ENCODE measurements around the gene GMIP.

The GMIP gene

DNA sequence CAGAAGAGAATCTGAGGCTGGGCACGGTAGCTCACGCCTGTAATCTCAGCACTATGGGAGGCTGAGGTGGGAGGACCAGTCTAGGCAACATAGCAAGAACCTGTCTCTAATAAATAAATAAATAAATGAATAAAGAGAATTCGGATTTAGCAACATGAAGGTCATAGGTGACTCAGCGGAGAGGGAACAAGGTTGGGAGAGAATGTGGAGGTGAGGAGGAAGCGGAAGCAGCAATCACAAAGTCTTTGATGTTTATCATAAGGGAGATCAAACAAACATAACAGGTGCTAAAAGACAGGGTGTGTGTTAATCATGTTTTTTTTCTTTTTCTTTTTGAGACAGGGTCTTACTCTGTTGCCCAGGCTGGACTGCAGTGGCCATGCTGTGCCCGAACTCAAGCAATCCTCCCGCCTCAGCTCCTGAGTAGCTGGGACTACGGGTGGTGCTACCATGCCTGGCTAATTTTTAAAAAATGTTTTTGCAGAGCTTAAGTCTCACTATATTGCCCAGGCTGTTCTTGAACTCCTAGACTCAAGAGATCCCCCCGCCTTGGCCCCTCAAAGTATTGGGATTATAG is 41.2 kb downstream of the GMIP start:
- no peak overlapping the region for H3K4me3 ChIP-seq (ENCODE audit: low read depth, low read length)
- TF ChIP-seq, protein P1, sequence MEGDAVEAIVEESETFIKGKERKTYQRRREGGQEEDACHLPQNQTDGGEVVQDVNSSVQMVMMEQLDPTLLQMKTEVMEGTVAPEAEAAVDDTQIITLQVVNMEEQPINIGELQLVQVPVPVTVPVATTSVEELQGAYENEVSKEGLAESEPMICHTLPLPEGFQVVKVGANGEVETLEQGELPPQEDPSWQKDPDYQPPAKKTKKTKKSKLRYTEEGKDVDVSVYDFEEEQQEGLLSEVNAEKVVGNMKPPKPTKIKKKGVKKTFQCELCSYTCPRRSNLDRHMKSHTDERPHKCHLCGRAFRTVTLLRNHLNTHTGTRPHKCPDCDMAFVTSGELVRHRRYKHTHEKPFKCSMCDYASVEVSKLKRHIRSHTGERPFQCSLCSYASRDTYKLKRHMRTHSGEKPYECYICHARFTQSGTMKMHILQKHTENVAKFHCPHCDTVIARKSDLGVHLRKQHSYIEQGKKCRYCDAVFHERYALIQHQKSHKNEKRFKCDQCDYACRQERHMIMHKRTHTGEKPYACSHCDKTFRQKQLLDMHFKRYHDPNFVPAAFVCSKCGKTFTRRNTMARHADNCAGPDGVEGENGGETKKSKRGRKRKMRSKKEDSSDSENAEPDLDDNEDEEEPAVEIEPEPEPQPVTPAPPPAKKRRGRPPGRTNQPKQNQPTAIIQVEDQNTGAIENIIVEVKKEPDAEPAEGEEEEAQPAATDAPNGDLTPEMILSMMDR (IDR thresholded peaks at IDR 0.05; ENCODE audit: borderline replicate concordance, insufficient read depth, low read depth, low read length): no peak

DNA sequence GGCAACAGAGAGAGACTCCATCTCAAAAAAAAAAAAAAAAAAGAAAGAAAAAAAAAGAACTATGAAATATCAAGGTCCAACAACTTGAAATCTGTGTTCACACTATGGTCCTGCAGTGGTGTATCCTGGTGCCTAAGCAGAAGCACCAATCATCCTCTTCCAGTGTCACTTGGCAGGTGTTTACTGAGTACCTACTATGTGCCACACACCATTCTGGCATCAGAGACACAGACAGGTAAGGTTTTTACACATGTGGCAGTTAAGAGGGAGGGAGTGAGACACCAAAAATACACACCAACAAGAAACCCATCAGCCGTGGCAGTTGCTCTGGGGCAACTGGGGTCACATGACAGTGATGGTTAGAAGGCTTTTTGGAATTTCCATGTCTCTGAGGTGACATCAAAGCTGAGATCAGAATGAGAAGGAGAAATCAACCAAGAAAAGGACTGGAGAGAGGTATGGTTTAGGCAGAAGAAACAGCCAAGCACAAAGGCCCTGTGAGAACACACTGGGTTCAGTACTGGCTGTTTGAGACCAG is 42.6 kb downstream of the GMIP start:
- H3K4me3 ChIP-seq (ENCODE audit: low read depth, low read length): no peak overlapping the region
- TF ChIP-seq, protein P1 (IDR thresholded peaks at IDR 0.05; ENCODE audit: borderline replicate concordance, insufficient read depth, low read depth, low read length): no peak

DNA sequence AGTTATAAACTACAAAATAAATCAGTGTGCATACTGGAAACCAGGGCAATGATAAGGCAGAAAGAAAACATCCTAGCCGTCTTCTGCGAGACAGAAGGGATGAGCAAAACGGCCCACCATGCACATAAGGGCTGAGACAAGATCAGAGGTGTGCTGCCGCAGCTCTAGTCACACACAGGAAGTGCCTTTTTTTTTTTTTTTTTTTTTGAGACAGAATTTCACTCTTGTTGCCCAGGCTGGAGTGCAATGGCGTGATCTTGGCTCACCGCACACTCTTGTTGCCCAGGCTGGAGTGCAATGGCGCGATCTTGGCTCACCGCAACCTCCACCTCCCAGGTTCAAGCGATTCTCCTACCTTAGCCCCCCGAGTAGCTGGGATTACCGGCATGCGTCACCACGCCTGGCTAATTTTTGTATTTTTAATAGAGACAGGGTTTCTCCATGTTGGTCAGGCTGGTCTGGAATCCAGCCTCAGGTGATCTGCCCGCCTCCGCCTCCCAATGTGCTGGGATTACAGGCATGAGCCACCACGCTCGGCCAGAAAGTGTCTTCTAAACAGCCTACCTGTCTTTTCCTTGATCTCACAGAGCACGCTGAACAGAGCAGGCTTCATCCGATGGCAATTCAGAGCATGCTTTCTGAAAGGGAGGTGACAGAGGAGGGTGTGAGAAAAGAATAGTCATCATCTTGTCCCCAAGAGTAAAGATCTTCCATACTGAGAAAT is 44.6 kb downstream of the GMIP start:
- peak overlapping the region; percentile 10 for H3K4me3 ChIP-seq (ENCODE audit: low read depth, low read length)

DNA sequence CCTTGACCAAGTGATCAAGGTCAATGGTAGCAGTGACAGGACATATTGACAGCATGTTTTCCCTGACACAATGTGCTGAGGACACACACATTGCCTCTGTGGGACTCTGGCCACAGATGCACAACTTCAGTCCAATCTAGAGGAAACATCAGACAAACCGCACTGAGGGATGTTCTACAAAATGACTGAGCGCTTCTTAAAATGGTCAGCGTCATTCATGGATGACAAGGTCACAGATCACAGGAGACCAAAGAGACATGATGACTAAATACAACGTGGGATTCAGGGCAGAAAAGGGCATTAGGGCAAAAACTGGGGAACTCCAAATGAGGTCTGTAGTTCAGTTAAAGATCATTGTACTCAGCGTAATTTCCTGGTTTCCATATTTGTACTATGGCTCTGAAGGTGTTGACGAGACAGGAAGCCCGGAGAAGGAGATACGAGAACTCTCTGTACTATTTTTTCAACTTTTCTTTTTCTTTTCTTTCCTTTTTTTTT is 45.6 kb downstream of the GMIP start:
- H3K4me3 ChIP-seq (ENCODE audit: low read depth, low read length): no peak overlapping the region
- TF ChIP-seq, protein P1 (IDR thresholded peaks at IDR 0.05; ENCODE audit: borderline replicate concordance, insufficient read depth, low read depth, low read length): no peak

DNA sequence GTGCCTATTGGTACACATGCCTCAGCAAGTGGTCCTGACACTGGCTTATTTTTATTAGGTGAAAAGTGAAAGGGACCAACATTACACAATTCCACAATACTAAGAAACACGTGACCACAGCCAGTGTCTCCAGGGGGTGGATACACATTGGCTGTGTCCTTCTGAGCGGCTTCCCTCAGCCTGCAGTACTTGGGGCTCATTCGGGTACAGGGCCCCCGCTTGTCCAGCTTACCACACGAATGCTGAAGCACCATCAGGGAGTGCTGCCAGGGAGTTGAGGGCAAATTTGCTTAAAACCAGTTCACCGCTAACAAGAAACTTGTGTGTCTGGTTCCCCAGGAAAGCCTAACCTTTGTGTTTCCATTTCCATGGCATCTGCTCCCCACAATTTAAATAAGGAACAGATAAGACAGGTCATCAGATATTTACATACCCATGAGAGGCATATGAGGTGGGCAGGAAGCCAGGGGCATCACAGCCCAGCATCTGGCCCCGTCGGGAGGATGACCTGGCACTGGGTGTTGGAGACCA is 48.2 kb downstream of the GMIP start:
- H3K4me3 ChIP-seq (ENCODE audit: low read depth, low read length): no peak overlapping the region
- TF ChIP-seq, protein P1 (IDR thresholded peaks at IDR 0.05; ENCODE audit: borderline replicate concordance, insufficient read depth, low read depth, low read length): no peak

DNA sequence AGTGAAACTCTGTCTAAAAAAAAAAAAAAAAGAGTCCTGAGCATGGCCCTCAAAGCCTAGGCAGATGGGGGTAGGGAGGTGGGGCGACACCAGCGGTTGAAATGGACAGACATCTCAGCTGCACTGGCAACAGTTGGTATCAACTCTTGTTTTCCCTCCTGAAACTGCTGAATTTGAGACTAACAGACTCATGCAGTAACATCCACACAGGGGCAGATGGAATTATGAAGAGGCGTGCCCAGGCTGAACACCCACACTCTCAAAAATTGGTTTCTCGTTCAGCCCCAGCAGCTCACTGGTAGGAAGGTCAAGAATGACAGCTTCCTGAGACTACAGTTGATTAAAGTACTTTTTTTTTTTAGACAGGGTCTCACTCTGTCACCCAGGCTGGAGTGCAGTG is 49.1 kb downstream of the GMIP start:
- TF ChIP-seq, protein P1 (IDR thresholded peaks at IDR 0.05; ENCODE audit: borderline replicate concordance, insufficient read depth, low read depth, low read length): no peak
- no peak overlapping the region for H3K4me3 ChIP-seq (ENCODE audit: low read depth, low read length)

DNA sequence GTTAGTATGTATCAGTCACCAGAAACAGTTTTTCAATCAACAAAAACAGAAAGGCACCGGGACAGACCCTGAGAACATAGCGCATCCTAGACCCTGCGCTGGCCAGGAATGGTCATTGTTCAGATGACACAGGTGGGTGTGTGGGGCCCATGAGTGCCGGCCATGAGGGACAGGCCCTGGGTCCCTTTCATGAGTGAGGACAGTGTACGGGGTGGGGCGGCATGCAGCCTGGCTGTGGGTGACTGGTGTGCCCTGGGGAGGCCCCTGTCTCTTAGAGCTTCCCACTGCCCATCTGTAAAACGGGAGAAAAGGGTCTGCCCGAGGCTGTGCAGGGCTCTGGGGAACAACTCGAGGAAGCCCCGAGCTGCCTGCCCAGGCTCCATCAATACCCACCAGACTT is 50.8 kb downstream of the GMIP start:
- TF ChIP-seq, protein P1 (IDR thresholded peaks at IDR 0.05; ENCODE audit: borderline replicate concordance, insufficient read depth, low read depth, low read length): no peak
- H3K4me3 ChIP-seq (ENCODE audit: low read depth, low read length): no peak overlapping the region
